NAMALWA (cell line): ENCODE measurements around the gene CORIN.

Experiments
- DNase-seq: peaks from one replicate; pipeline ENCODE4 v3.0.0-alpha.2; 2015; ENCODE audit warnings: low spot score

CORIN gene

GRCh38 chr4:47835494-47835893 is 2.4 kb downstream of the CORIN start:
- DNase-seq, result no peak

GRCh38 chr4:47831026-47831679 is 6.7 kb downstream of the CORIN start:
- no peak for DNase-seq

- DNase-seq, result no peak
These were observed 7.4 kb downstream of the CORIN start for GRCh38 chr4:47830265-47831025.

- DNase-seq, result no peak
These were observed 8.4 kb downstream of the CORIN start for GRCh38 chr4:47829438-47829837.

GRCh38 chr4:47827343-47828047 is 10.4 kb downstream of the CORIN start:
- DNase-seq, result no peak

- no peak for DNase-seq
These were observed 13.0 kb downstream of the CORIN start for GRCh38 chr4:47824840-47825239.

GRCh38 chr4:47819178-47819577 is 18.7 kb downstream of the CORIN start:
- DNase-seq, result no peak

GRCh38 chr4:47817275-47817674 is 20.6 kb downstream of the CORIN start:
- no peak for DNase-seq

- DNase-seq, result no peak
These were observed 21.1 kb downstream of the CORIN start for GRCh38 chr4:47816748-47817147.

GRCh38 chr4:47814618-47815295 is 23.1 kb downstream of the CORIN start:
- DNase-seq, result no peak

- DNase-seq, result no peak
These were observed 28.1 kb downstream of the CORIN start for GRCh38 chr4:47809654-47810203.

GRCh38 chr4:47804598-47804997 is 33.3 kb downstream of the CORIN start:
- no peak for DNase-seq

GRCh38 chr4:47801481-47802002 is 36.3 kb downstream of the CORIN start:
- DNase-seq, result no peak

GRCh38 chr4:47798165-47798564 is 39.7 kb downstream of the CORIN start:
- DNase-seq, result no peak

- no peak for DNase-seq
These were observed 45.9 kb downstream of the CORIN start for GRCh38 chr4:47791965-47792364.

GRCh38 chr4:47790105-47790504 is 47.8 kb downstream of the CORIN start:
- no peak for DNase-seq

GRCh38 chr4:47788126-47788525 is 49.7 kb downstream of the CORIN start:
- DNase-seq, result no peak

- no peak for DNase-seq
These were observed 50.9 kb downstream of the CORIN start for GRCh38 chr4:47786958-47787370.

- DNase-seq, result no peak
These were observed 52.7 kb downstream of the CORIN start for GRCh38 chr4:47785153-47785552.

GRCh38 chr4:47784222-47784621 is 53.6 kb downstream of the CORIN start:
- no peak for DNase-seq

GRCh38 chr4:47776353-47776752 is 61.5 kb downstream of the CORIN start:
- no peak for DNase-seq

- no peak for DNase-seq
These were observed 63.8 kb downstream of the CORIN start for GRCh38 chr4:47774079-47774478.
